HEK293 (cell line): Measurements from ENCODE around the gene GRP.

Source experiments
- CTCF ChIA-PET: fragments of 350-600 bp; formaldehyde crosslinking; extraction: SDS; loops from one replicate; lab custom pipeline; 2021; ENCODE audit warnings: antibody characterized with exemption; lab: Yijun Ruan, JAX
- POLR2A ChIA-PET: fragments of 300-600 bp; formaldehyde crosslinking; extraction: SDS; loops from one replicate; lab custom pipeline; 2020; ENCODE audit warnings: antibody characterized with exemption, inconsistent platforms; lab: Yijun Ruan, JAX
- H3K27ac ChIP-seq: fragments of 200-500 bp; sonication (Bioruptor generic); 2 replicates; pipeline ENCODE4 v1.5.1; 2014; ENCODE audit warnings: low read depth, low read length, control low read depth, inconsistent platforms; ENCODE audit errors: extremely low read depth
- H3K36me3 ChIP-seq, 2 experiments: fragments of 200-500 bp in 1 of 2; sonication (Bioruptor generic) in 1 of 2; 1 replicate in 1 of 2; 2 replicates in 1 of 2; pipeline ENCODE4 v1.5.1; 2014 to 2017; ENCODE audit warnings: inconsistent platforms in 2 of 2, low read length in 2 of 2; ENCODE audit not compliant: control insufficient read depth in 2 of 2, insufficient read depth in 1 of 2
- H3K4me1 ChIP-seq: fragments of 200-500 bp; sonication (Bioruptor generic); 2 replicates; pipeline ENCODE4 v1.5.1; 2014; ENCODE audit warnings: mild to moderate bottlenecking, low read length, inconsistent platforms; ENCODE audit not compliant: control insufficient read depth, insufficient read depth
- H3K4me3 ChIP-seq: 2 replicates; pipeline ENCODE4 v1.5.1; 2011; ENCODE audit warnings: low read depth, mild to moderate bottlenecking, control low read depth, low read length, moderate library complexity
- H3K9me3 ChIP-seq: fragments of 200-500 bp; sonication (Bioruptor generic); 2 replicates; pipeline ENCODE4 v1.5.1; 2014; ENCODE audit warnings: low read depth, low read length, inconsistent platforms; ENCODE audit not compliant: control insufficient read depth, insufficient read depth
- KLF9 ChIP-seq: fragments of 450-650 bp; formaldehyde crosslinking; IDR thresholded peaks from 2 replicates; pipeline ENCODE4 v1.5.1; 2016; ENCODE audit warnings: missing biosample characterization, missing genetic modification characterization, low read depth
- MYNN ChIP-seq: fragments of 450-650 bp; formaldehyde crosslinking; IDR thresholded peaks from 2 replicates; pipeline ENCODE4 v1.5.1; 2016; ENCODE audit warnings: missing biosample characterization, missing genetic modification characterization, borderline replicate concordance
- PRDM1 ChIP-seq: fragments of 450-650 bp; formaldehyde crosslinking; IDR thresholded peaks from 2 replicates; pipeline ENCODE4; 2016; ENCODE audit warnings: missing biosample characterization, missing genetic modification characterization
- SETDB1 ChIP-seq: IDR thresholded peaks from one replicate; pipeline ENCODE4 v1.6.1; 2017; ENCODE audit warnings: mild to moderate bottlenecking, low read length, moderate library complexity, mixed read lengths; ENCODE audit not compliant: insufficient read length
- SP2 ChIP-seq: fragments of 450-650 bp; formaldehyde crosslinking; IDR thresholded peaks from 2 replicates; pipeline ENCODE4 v1.5.1; 2016; ENCODE audit warnings: missing biosample characterization, missing genetic modification characterization
- SP7 ChIP-seq: fragments of 450-650 bp; formaldehyde crosslinking; IDR thresholded peaks from 2 replicates; pipeline ENCODE4 v1.5.1; 2016; ENCODE audit warnings: missing biosample characterization, missing genetic modification characterization
- ZBTB48 ChIP-seq: fragments of 450-650 bp; formaldehyde crosslinking; IDR thresholded peaks from 2 replicates; pipeline ENCODE4 v1.5.1; 2016; ENCODE audit warnings: missing biosample characterization, missing genetic modification characterization
- ZFP69B ChIP-seq: fragments of 450-650 bp; formaldehyde crosslinking; IDR thresholded peaks from 2 replicates; pipeline ENCODE4 v1.5.1; 2016; ENCODE audit warnings: missing biosample characterization, missing genetic modification characterization
- ZNF148 ChIP-seq: fragments of 450-650 bp; formaldehyde crosslinking; IDR thresholded peaks from 2 replicates; pipeline ENCODE4 v1.5.0; 2017; ENCODE audit warnings: missing biosample characterization, missing genetic modification characterization, borderline replicate concordance
- ZNF280D ChIP-seq: fragments of 450-650 bp; formaldehyde crosslinking; IDR thresholded peaks from 2 replicates; pipeline ENCODE4 v1.5.1; 2016; ENCODE audit warnings: missing biosample characterization, missing genetic modification characterization
- ZNF449 ChIP-seq: fragments of 450-650 bp; formaldehyde crosslinking; IDR thresholded peaks from 2 replicates; pipeline ENCODE4 v1.5.1; 2017; ENCODE audit warnings: missing biosample characterization, mild to moderate bottlenecking, missing genetic modification characterization, moderate library complexity
- ZNF514 ChIP-seq: fragments of 450-650 bp; formaldehyde crosslinking; IDR thresholded peaks from 2 replicates; pipeline ENCODE4 v1.5.1; 2016; ENCODE audit warnings: missing biosample characterization, missing genetic modification characterization
- ZNF529 ChIP-seq: fragments of 450-650 bp; formaldehyde crosslinking; IDR thresholded peaks from 2 replicates; pipeline ENCODE4 v1.5.1; 2017; ENCODE audit warnings: missing genetic modification characterization, missing biosample characterization; ENCODE audit not compliant: insufficient replicate concordance
- ZNF549 ChIP-seq: fragments of 450-650 bp; IDR thresholded peaks from 2 replicates; pipeline ENCODE4 v1.5.1; 2018; ENCODE audit warnings: missing biosample characterization, missing genetic modification characterization, mild to moderate bottlenecking, inconsistent platforms, moderate library complexity
- ZNF555 ChIP-seq: fragments of 450-650 bp; formaldehyde crosslinking; conservative IDR thresholded peaks from 2 replicates; pipeline ENCODE4 v1.5.1; 2017; ENCODE audit warnings: missing biosample characterization, mild to moderate bottlenecking, missing genetic modification characterization, inconsistent platforms
- ZNF600 ChIP-seq: fragments of 450-650 bp; formaldehyde crosslinking; IDR thresholded peaks from 2 replicates; pipeline ENCODE4 v1.5.1; 2016; ENCODE audit warnings: missing biosample characterization, missing genetic modification characterization
- ZSCAN18 ChIP-seq: fragments of 450-650 bp; formaldehyde crosslinking; IDR thresholded peaks from 2 replicates; pipeline ENCODE4 v1.5.1; 2016; ENCODE audit warnings: missing biosample characterization, missing genetic modification characterization
- ZSCAN30 ChIP-seq: fragments of 450-650 bp; IDR thresholded peaks from 2 replicates; pipeline ENCODE4 v1.5.1; 2018; ENCODE audit warnings: missing biosample characterization, mild to moderate bottlenecking, missing genetic modification characterization, moderate library complexity
- ZSCAN4 ChIP-seq: fragments of 450-650 bp; formaldehyde crosslinking; IDR thresholded peaks from 2 replicates; pipeline ENCODE4 v1.5.1; 2017; ENCODE audit warnings: missing biosample characterization, missing genetic modification characterization

GRP gene

GRCh38 chr18:59242906-59243305, 22.9 kb downstream of the GRP start:
- Histone ChIP-seq H3K4me3 (no peak overlapping the region), H3K9me3 (no peaks in the 10 kb centered on the region), H3K36me3 (no peaks in the 10 kb centered on the region), H3K27ac (no peak overlapping the region), H3K4me1 (no peaks in the 10 kb centered on the region)
- TF ChIP-seq ZFP69B (no peak), ZNF555 (tag by site-specific recombination) (no peak), KLF9 (tag by site-specific recombination) (no peak), ZNF529 (tag by site-specific recombination) (no peak), SP7 (tag by site-specific recombination) (no peak), ZNF600 (tag by site-specific recombination) (no peak), PRDM1 (tag by site-specific recombination) (no peak), ZBTB48 (no peak), ZSCAN30 (tag by site-specific recombination) (no peak), ZNF148 (tag by site-specific recombination) (no peak), SETDB1 (no peak), ZSCAN18 (no peak), ZNF549 (tag by site-specific recombination) (no peak), ZNF280D (tag by site-specific recombination) (no peak), ZNF449 (tag by site-specific recombination) (no peak), ZNF514 (no peak), MYNN (no peak), SP2 (no peak), ZSCAN4 (tag by site-specific recombination) (no peak)
- POLR2A ChIA-PET = no interaction called here
- CTCF ChIA-PET = interaction anchor here (0.6 to 3.0 kb wide), 2 partner anchors 117 to 160 kb away, joined by 3 to 17 read pairs; no protein-coding TSS in a partner anchor
